ENCODE measurements around the gene SDCCAG8. TPM values are rescaled to one million over a fixed set of nuclear protein-coding genes. Genes with fewer than 3 reads are reported as not detected.

The SDCCAG8 gene
- total RNA-seq, 1 donor from 2014 or later: 21.4 TPM

- TF ChIP-seq CTCF (IDR thresholded peaks at IDR 0.05; ENCODE audit: borderline replicate concordance): no peak
- peaks cover 5% of the 10 kb centered on the region for H3K4me1 ChIP-seq
- H3K36me3 ChIP-seq: peaks cover 69% of the 10 kb centered on the region
- intact Hi-C loops (cut with micrococcal nuclease): no loop called here
- H3K9me3 ChIP-seq (replicated peaks): peaks cover 18% of the 10 kb centered on the region
- H3K4me3 ChIP-seq: no peak overlapping the region
- DNase-seq: no peak
- no peak overlapping the region for H3K27ac ChIP-seq (replicated peaks)
- no peaks in the 10 kb centered on the region for H3K27me3 ChIP-seq (ENCODE audit: low read depth)
Observed at GRCh38 chr1:243281672-243282071, 25.8 kb downstream of the SDCCAG8 start.

GRCh38 chr1:243286409-243287122, 30.7 kb downstream of the SDCCAG8 start:
- H3K27ac ChIP-seq (replicated peaks): peak overlapping the region; percentile 40
- intact Hi-C loops (cut with micrococcal nuclease): no loop called here
- H3K4me3 ChIP-seq: no peak overlapping the region
- peaks cover 18% of the 10 kb centered on the region for H3K4me1 ChIP-seq
- no peaks in the 10 kb centered on the region for H3K27me3 ChIP-seq (ENCODE audit: low read depth)
- no peaks in the 10 kb centered on the region for H3K9me3 ChIP-seq (replicated peaks)
- no peak for TF ChIP-seq CTCF (IDR thresholded peaks at IDR 0.05; ENCODE audit: borderline replicate concordance)
- peaks cover 63% of the 10 kb centered on the region for H3K36me3 ChIP-seq
- DNase-seq: no peak

GRCh38 chr1:243287123-243287460, 31.3 kb downstream of the SDCCAG8 start:
- TF ChIP-seq CTCF (IDR thresholded peaks at IDR 0.05; ENCODE audit: borderline replicate concordance): no peak
- peaks cover 18% of the 10 kb centered on the region for H3K4me1 ChIP-seq
- no peaks in the 10 kb centered on the region for H3K9me3 ChIP-seq (replicated peaks)
- no peaks in the 10 kb centered on the region for H3K27me3 ChIP-seq (ENCODE audit: low read depth)
- H3K4me3 ChIP-seq: no peak overlapping the region
- H3K36me3 ChIP-seq: peaks cover 63% of the 10 kb centered on the region
- H3K27ac ChIP-seq (replicated peaks): peak overlapping the region; percentile 40
- no peak for DNase-seq
- intact Hi-C loops (cut with micrococcal nuclease): no loop called here

GRCh38 chr1:243287652-243288051, 31.8 kb downstream of the SDCCAG8 start:
- Histone ChIP-seq H3K4me3 (no peak overlapping the region), H3K27me3 (ENCODE audit: low read depth) (no peaks in the 10 kb centered on the region), H3K27ac (replicated peaks) (no peak overlapping the region), H3K9me3 (replicated peaks) (peaks cover under 1% of the 10 kb centered on the region), H3K4me1 (peaks cover 18% of the 10 kb centered on the region), H3K36me3 (peaks cover 61% of the 10 kb centered on the region)
- no peak for DNase-seq
- intact Hi-C loops (cut with micrococcal nuclease): no loop called here
- TF ChIP-seq CTCF (IDR thresholded peaks at IDR 0.05; ENCODE audit: borderline replicate concordance): no peak

- Histone ChIP-seq H3K36me3 (peaks cover 61% of the 10 kb centered on the region), H3K27ac (replicated peaks) (no peak overlapping the region), H3K27me3 (ENCODE audit: low read depth) (no peaks in the 10 kb centered on the region), H3K9me3 (replicated peaks) (peaks cover 5% of the 10 kb centered on the region), H3K4me1 (peaks cover 18% of the 10 kb centered on the region), H3K4me3 (no peak overlapping the region)
- no peak for DNase-seq
- no peak for TF ChIP-seq CTCF (IDR thresholded peaks at IDR 0.05; ENCODE audit: borderline replicate concordance)
- intact Hi-C loops (cut with micrococcal nuclease): no loop called here
Observed at GRCh38 chr1:243288062-243288461, 32.2 kb downstream of the SDCCAG8 start.
